CD4-positive, alpha-beta T cell treated with Interleukin-6 for 4 hours (primary cell): ENCODE measurements around the gene THOP1.

Source experiments
- DNase-seq: peaks from one replicate; pipeline ENCODE4 v3.0.0-alpha.2; 2020; ENCODE audit warnings: mixed read lengths

Gene THOP1

GRCh38 chr19:2856457-2857050 is 71.3 kb downstream of the THOP1 start:
- peak; percentile 19 for DNase-seq

GRCh38 chr19:2858864-2859263 is 73.6 kb downstream of the THOP1 start:
- DNase-seq = no peak

DNA sequence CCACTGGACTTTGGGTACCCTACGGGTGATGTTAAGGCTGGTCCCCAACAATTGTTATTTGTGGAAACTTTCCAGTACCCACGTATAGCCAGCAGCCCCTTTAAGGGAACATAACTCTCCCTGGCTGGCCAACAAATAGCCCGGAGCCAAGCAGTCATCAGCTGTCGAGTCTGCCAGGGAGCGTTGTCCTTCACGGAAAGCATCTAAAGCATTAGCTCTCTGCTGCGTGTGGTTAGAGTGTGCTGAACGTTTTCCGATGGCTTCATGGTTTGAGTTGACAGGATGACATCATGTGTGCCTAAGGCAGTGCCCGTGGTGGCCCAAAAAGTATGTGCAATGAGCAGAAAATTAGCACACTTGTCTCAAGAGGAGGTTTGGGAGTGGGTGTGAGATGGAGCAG is 78.5 kb downstream of the THOP1 start:
- no peak for DNase-seq
